ENCODE measurements around the gene ABCC8.

ABCC8 gene

GRCh38 chr11:17384002-17384511, 92.6 kb downstream of the ABCC8 start:
- peak; percentile 55 for DNase-seq

- DNase-seq: no peak
Observed at GRCh38 chr11:17383461-17383860, 93.2 kb downstream of the ABCC8 start.

- DNase-seq: no peak
Observed at GRCh38 chr11:17382046-17382728, 94.5 kb downstream of the ABCC8 start.

- no peak for DNase-seq
Observed at GRCh38 chr11:17381156-17381555, 95.5 kb downstream of the ABCC8 start.

GRCh38 chr11:17379383-17380180, 97.1 kb downstream of the ABCC8 start:
- no peak for DNase-seq

- no peak for DNase-seq
Observed at GRCh38 chr11:17378655-17379054, 98.0 kb downstream of the ABCC8 start.

- no peak for DNase-seq
Observed at GRCh38 chr11:17376493-17376892, 100.2 kb downstream of the ABCC8 start.

- no peak for DNase-seq
Observed at GRCh38 chr11:17375547-17375946, 101.1 kb downstream of the ABCC8 start.

- DNase-seq: no peak
Observed at GRCh38 chr11:17371614-17372013, 105.0 kb downstream of the ABCC8 start.

GRCh38 chr11:17369684-17370243, 106.9 kb downstream of the ABCC8 start:
- no peak for DNase-seq

GRCh38 chr11:17369094-17369493, 107.6 kb downstream of the ABCC8 start:
- DNase-seq: no peak

GRCh38 chr11:17368551-17368950, 108.1 kb downstream of the ABCC8 start:
- no peak for DNase-seq

- no peak for DNase-seq
Observed at GRCh38 chr11:17366495-17366894, 110.2 kb downstream of the ABCC8 start.

- peak; percentile 48 for DNase-seq
Observed at GRCh38 chr11:17354601-17354991, 122.0 kb downstream of the ABCC8 start.

GRCh38 chr11:17353821-17354600, 122.6 kb downstream of the ABCC8 start:
- peak; percentile 57 for DNase-seq

GRCh38 chr11:17352950-17353820, 123.5 kb downstream of the ABCC8 start:
- peak; percentile 74 for DNase-seq

GRCh38 chr11:17351510-17352176, 125.0 kb downstream of the ABCC8 start, which contains the start of gene NCR3LG1:
NCR3LG1 (plus strand) TSS chr11:17351800; CDS start chr11:17351970, 170 bp downstream.
- peak; percentile 76 for DNase-seq

GRCh38 chr11:17351172-17351509, 125.5 kb downstream of the ABCC8 start:
- no peak for DNase-seq

GRCh38 chr11:17350455-17351171, 126.0 kb downstream of the ABCC8 start:
- DNase-seq: no peak

- no peak for DNase-seq
Observed at GRCh38 chr11:17347676-17348075, 129.0 kb downstream of the ABCC8 start.

- DNase-seq: no peak
Observed at GRCh38 chr11:17343907-17344306, 132.7 kb downstream of the ABCC8 start.
